OCI-LY7 (cell line): ENCODE results near the gene ECEL1. TPM values are rescaled to one million over a fixed set of nuclear protein-coding genes. Genes with fewer than 3 reads are reported as not detected.

ENCODE experiments used
- BruUV-seq: library from RNA; stranded (reverse); fragments of 400-500 nt; replicated peaks from 2 replicates; lab custom pipeline; 2021; lab: Mats Ljungman, UMichigan
- CTCF ChIA-PET: fragments of 300-600 bp; sonication (Branson Sonifier 250); formaldehyde crosslinking; loops from one replicate; lab custom pipeline; 2022; ENCODE audit warnings: antibody characterized with exemption; ENCODE audit not compliant: unreplicated experiment; lab: Charles Lee
- POLR2A ChIA-PET: fragments of 300-600 bp; sonication (Branson Sonifier 250); formaldehyde crosslinking; loops from one replicate; lab custom pipeline; 2022; ENCODE audit warnings: antibody characterized with exemption; lab: Charles Lee
- DNase-seq: peaks from one replicate; pipeline ENCODE4 v3.0.0-alpha.2; 2015; ENCODE audit warnings: low spot score
- H2AFZ ChIP-seq: fragments of 200-600 bp; sonication (generic), shearing (Covaris generic); 2 replicates; pipeline ENCODE4 v1.6.1; 2014; ENCODE audit warnings: mild to moderate bottlenecking, antibody characterized with exemption, low read length, moderate library complexity
- H3K27ac ChIP-seq: fragments of 200-600 bp; sonication (generic); 2 replicates; pipeline ENCODE4 v1.5.1; 2014; ENCODE audit warnings: mixed run types, low read depth, mild to moderate bottlenecking, moderate library complexity, low read length, inconsistent platforms; ENCODE audit not compliant: poor library complexity, severe bottlenecking
- H3K36me3 ChIP-seq: fragments of 200-600 bp; sonication (generic); 2 replicates; pipeline ENCODE4 v1.6.1; 2014; ENCODE audit warnings: mild to moderate bottlenecking, antibody characterized with exemption, low read length, moderate library complexity, mixed read lengths; ENCODE audit not compliant: insufficient read depth
- H3K4me1 ChIP-seq: fragments of 200-600 bp; sonication (generic); 2 replicates; pipeline ENCODE4 v1.5.1; 2014; ENCODE audit warnings: mild to moderate bottlenecking, low read length; ENCODE audit not compliant: insufficient read depth, poor library complexity, severe bottlenecking
- H3K4me2 ChIP-seq: fragments of 200-600 bp; sonication (generic); 2 replicates; pipeline ENCODE4 v1.6.1; 2014; ENCODE audit warnings: mild to moderate bottlenecking, low read length
- H3K4me3 ChIP-seq: fragments of 200-600 bp; sonication (generic); 2 replicates; pipeline ENCODE4 v1.5.1; 2014; ENCODE audit warnings: mild to moderate bottlenecking, low read depth, low read length; ENCODE audit not compliant: poor library complexity, severe bottlenecking
- H3K79me2 ChIP-seq: fragments of 200-600 bp; sonication (generic); 2 replicates; pipeline ENCODE4 v1.6.1; 2016; ENCODE audit warnings: low read depth, mild to moderate bottlenecking, low read length, moderate library complexity, mixed read lengths; ENCODE audit not compliant: insufficient read depth
- H3K9me2 ChIP-seq: fragments of 200-600 bp; sonication (generic); 2 replicates; pipeline ENCODE4 v1.6.1; 2016; ENCODE audit warnings: mild to moderate bottlenecking, low read length, mixed read lengths; ENCODE audit not compliant: insufficient read depth
- H3K9me3 ChIP-seq: fragments of 200-600 bp; sonication (generic); 2 replicates; pipeline ENCODE4 v1.6.1; 2014; ENCODE audit warnings: mild to moderate bottlenecking, mixed run types, low read length, mixed read lengths
- H4K20me1 ChIP-seq: fragments of 200-600 bp; sonication (generic); 2 replicates; pipeline ENCODE4 v1.6.1; 2014; ENCODE audit warnings: mild to moderate bottlenecking, antibody characterized with exemption, low read length, moderate library complexity, mixed read lengths; ENCODE audit not compliant: insufficient read depth
- EZH2phosphoT487 ChIP-seq: fragments of 200-600 bp; sonication (generic); IDR thresholded peaks from 2 replicates; pipeline ENCODE4 v1.6.1; 2018; ENCODE audit warnings: low read depth, borderline replicate concordance, mild to moderate bottlenecking, mixed run types, antibody characterized with exemption, low read length, moderate library complexity, mixed read lengths
- intact Hi-C: fragments of 100-400 bp; cut with micrococcal nuclease; formaldehyde crosslinking; loops from one replicate; pipeline ENCODE4 v1.10.0; 2022; ENCODE audit not compliant: unreplicated experiment
- total RNA-seq, 2 experiments: library from RNA; depleted of rRNA in 1 of 2; stranded (reverse); fragments of >200 nt in 1 of 2; shearing (Covaris generic) in 1 of 2; gene quantifications; 2 replicates each; pipeline ENCODE4 v1.2.3, GENCODE V29; 2014 to 2022
- TF ChIP-seq, protein P1 (sequence below): fragments of 200-600 bp; sonication (generic); conservative IDR thresholded peaks from 2 replicates; pipeline ENCODE4 v1.5.1; 2014; ENCODE audit warnings: mild to moderate bottlenecking, antibody characterized with exemption, low read length, moderate library complexity, mixed read lengths

The ECEL1 gene
- total RNA-seq, 2 experiments from 2014 or later: not detected

DNA sequence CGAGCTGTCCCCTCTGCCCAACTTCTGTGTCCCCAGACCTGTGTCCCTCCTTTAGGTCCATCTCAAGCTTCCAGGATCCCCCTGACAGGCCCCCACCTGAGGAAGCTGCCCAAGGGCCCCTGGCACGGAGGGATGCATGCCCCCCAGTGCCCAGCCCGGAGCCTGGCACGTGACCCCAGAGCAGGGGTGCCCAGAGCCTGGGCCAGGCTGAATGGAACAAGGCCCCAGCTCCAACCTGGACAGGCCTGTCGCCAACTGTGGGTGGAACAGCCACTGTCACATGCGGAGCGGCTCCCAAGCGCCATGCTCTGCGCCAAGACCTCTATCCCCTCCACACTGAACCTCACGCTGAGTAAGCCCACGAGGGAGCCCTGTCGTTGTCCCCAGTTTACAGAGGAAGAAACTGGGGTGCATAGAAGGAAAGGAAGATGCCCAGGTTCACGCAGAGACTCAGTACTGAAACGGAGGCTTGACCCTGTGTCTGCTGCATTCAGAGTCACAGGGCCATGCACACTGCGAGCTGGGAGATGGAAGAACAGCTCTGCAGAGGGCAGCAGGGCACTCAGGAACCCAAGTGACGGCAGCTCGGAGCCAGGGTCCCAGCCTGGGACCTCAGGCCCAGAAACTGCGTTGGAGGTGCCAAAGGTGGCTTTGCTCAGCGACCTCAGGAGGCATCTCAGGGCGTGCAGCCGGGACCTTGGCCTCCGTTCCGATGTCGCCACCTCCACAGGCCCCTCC is 5.5 kb upstream of the ECEL1 start:
- POLR2A ChIA-PET: no interaction called here
- H3K36me3 ChIP-seq: no peaks in the 10 kb centered on the region
- no peak overlapping the region for H2AFZ ChIP-seq
- H3K4me1 ChIP-seq: no peaks in the 10 kb centered on the region
- no peak for DNase-seq
- no peaks in the 10 kb centered on the region for H3K79me2 ChIP-seq
- CTCF ChIA-PET: no interaction called here
- H3K9me2 ChIP-seq: no peaks in the 10 kb centered on the region
- H3K4me2 ChIP-seq: no peak overlapping the region
- intact Hi-C loops: no loop called here
- no peaks in the 10 kb centered on the region for H3K9me3 ChIP-seq
- H3K27ac ChIP-seq: no peak overlapping the region
- no TSS peak for BruUV-seq
- no peak overlapping the region for H3K4me3 ChIP-seq
- H4K20me1 ChIP-seq: no peaks in the 10 kb centered on the region
- no peak for TF ChIP-seq EZH2phosphoT487
- TF ChIP-seq, protein P1, sequence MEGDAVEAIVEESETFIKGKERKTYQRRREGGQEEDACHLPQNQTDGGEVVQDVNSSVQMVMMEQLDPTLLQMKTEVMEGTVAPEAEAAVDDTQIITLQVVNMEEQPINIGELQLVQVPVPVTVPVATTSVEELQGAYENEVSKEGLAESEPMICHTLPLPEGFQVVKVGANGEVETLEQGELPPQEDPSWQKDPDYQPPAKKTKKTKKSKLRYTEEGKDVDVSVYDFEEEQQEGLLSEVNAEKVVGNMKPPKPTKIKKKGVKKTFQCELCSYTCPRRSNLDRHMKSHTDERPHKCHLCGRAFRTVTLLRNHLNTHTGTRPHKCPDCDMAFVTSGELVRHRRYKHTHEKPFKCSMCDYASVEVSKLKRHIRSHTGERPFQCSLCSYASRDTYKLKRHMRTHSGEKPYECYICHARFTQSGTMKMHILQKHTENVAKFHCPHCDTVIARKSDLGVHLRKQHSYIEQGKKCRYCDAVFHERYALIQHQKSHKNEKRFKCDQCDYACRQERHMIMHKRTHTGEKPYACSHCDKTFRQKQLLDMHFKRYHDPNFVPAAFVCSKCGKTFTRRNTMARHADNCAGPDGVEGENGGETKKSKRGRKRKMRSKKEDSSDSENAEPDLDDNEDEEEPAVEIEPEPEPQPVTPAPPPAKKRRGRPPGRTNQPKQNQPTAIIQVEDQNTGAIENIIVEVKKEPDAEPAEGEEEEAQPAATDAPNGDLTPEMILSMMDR: no peak

- H2AFZ ChIP-seq: no peak overlapping the region
- no TSS peak for BruUV-seq
- POLR2A ChIA-PET: no interaction called here
- H4K20me1 ChIP-seq: no peaks in the 10 kb centered on the region
- H3K27ac ChIP-seq: no peak overlapping the region
- H3K9me3 ChIP-seq: no peaks in the 10 kb centered on the region
- no peak for DNase-seq
- H3K79me2 ChIP-seq: no peaks in the 10 kb centered on the region
- intact Hi-C loops: no loop called here
- H3K36me3 ChIP-seq: no peaks in the 10 kb centered on the region
- no peak overlapping the region for H3K4me3 ChIP-seq
- TF ChIP-seq, protein P1: no peak
- TF ChIP-seq EZH2phosphoT487: no peak
- H3K9me2 ChIP-seq: no peaks in the 10 kb centered on the region
- no peak overlapping the region for H3K4me2 ChIP-seq
- CTCF ChIA-PET: no interaction called here
- H3K4me1 ChIP-seq: no peaks in the 10 kb centered on the region
Measured at GRCh38 chr2:232492236-232492848, 4.7 kb upstream of the ECEL1 start.
